Stimulated activated CD8-positive, alpha-beta memory T cell treated with anti-CD3 and anti-CD28 coated beads, Interleukin-12 subunit alpha, Interleukin-12 subunit beta, amount 100 ng/mL, for 4 hours (primary cell): ENCODE data around the gene ADAM29.
"Not testable (repeated sequence)": the region's sequence is repeated elsewhere in the genome, so short reads cannot be mapped to it uniquely, and the experiment has no call there.

Experiments used
- DNase-seq: peaks from one replicate; pipeline ENCODE4 v3.0.0-alpha.2; 2020; ENCODE audit warnings: low read depth

Gene ADAM29

GRCh38 chr4:174948826-174949225 is 30.7 kb downstream of the ADAM29 start:
- DNase-seq = no peak

DNA sequence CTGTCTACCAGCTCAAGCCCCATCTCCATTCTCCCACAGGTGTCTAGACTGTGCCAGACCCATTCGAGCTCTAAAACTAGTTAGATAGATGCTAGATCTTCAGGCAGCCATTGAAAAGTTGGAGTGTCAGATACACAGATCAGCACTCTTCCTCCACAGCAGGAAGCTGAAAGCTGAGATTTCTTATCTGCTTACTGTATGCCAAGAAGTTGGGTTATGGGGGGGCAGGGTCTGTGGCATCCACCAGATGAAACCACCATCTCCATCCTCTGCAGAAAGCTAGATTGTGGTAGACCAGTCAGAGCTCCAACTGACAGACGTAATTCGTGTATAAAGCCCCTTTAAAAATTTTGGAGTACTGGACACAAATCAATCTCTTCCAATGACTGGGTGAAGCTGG is 54.8 kb downstream of the ADAM29 start:
- DNase-seq = no peak

- no peak for DNase-seq
These were observed 55.2 kb downstream of the ADAM29 start for GRCh38 chr4:174973336-174973735.

- DNase-seq = no peak
These were observed 65.1 kb downstream of the ADAM29 start for GRCh38 chr4:174983128-174983750.

DNA sequence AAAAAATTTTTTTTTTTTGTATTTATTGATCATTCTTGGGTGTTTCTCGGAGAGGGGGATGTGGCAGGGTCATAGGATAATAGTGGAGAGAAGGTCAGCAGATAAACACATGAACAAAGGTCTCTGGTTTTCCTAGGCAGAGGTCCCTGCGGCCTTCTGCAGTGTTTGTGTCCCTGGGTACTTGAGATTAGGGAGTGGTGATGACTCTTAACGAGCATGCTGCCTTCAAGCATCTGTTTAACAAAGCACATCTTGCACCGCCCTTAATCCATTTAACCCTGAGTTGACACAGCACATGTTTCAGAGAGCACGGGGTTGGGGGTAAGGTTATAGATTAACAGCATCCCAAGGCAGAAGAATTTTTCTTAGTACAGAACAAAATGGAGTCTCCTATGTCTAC is 65.7 kb downstream of the ADAM29 start:
- not testable (repeated sequence) for DNase-seq

DNA sequence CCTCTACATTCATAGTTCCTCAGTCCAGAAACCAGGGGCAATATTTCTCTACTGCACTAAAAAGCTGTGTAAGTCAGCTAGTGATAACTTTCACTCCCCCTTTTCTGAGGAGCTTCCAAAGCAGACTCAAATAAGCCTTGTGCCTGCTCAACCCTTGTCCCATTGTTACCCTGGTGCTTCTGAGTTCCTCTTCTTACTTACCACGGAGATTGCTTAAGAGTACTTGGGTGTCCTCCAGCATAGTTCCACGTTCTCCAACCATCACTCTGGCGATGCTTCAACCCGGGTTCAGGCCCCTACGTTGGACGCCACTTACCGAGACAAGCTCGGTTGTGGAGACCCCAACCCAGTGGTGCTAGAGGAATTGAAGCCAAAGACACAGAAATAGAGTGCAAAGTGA is 71.6 kb downstream of the ADAM29 start:
- no peak for DNase-seq

- DNase-seq = no peak
These were observed 75.8 kb downstream of the ADAM29 start for GRCh38 chr4:174993916-174994315.

GRCh38 chr4:174996079-174996478 is 77.9 kb downstream of the ADAM29 start:
- DNase-seq = no peak

- no peak for DNase-seq
These were observed 81.2 kb downstream of the ADAM29 start for GRCh38 chr4:174999407-174999806.

DNA sequence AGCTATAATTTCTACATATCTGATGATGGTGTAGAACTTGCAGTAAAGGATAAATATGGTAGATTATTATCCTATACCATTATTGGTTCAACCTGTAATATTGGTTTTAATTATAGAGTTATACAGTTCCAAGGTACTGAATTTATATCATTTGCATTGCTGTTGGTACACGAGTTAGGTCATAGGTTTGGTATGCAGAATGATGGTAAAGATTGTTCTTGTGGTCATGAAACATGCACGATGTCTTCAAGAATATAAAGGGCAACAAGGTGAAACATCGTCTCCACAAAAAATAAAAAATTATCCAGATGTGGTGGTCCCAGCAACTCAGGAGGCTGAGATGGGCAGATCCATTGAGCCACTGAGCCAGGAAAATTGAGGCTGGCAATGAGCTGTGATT is 99.6 kb downstream of the ADAM29 start:
- no peak for DNase-seq

- not testable (repeated sequence) for DNase-seq
These were observed 101.3 kb downstream of the ADAM29 start for GRCh38 chr4:175019447-175019846.
